ENCODE results near the gene NEK11. TPM values are rescaled to one million over a fixed set of nuclear protein-coding genes. Genes with fewer than 3 reads are reported as not detected.
"Not testable (repeated sequence)": the region's sequence is repeated elsewhere in the genome, so short reads cannot be mapped to it uniquely, and the experiment has no call there.

The NEK11 gene
- total RNA-seq, 2 experiments from 2014 or later = 3.1 to 3.8 TPM

DNA sequence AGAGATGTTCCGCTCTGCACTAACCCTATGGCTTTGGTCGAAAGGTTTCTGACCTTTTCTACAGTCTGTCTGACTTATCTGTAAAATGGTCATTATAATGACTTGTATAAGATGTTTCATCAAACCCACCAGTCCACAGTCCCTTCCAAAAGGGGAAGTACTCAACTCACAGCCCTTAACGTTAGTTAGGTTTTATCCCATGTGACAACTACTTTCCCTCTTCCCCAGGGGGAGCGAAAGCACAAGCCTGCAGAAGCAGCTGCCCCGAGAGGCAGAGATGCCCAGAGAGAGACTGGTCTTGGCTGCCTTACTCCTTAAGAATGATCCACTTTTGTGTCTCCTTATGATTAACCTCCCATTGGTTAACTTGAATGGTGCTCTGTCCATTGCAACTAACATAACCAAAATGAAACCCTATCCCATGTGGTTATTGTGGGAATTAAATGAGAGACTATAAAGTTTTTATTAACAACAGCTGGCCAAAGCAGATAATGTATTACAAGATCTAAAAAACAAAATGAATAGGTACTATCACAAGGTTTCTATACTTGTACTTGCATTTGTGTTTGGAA is 6.5 kb upstream of the NEK11 start:
- H3K9me3 Mint-ChIP-seq = no peaks in the 10 kb centered on the region
- ATAC-seq (ENCODE audit: low read depth) (no peak), DNase-seq (no peak)
- H3K36me3 Mint-ChIP-seq = peaks cover 43% of the 10 kb centered on the region
- no peak overlapping the region for H3K4me3 Mint-ChIP-seq
- H3K4me1 Mint-ChIP-seq = peaks cover 26% of the 10 kb centered on the region
- POLR2A ChIA-PET = no interaction called here
- H3K27me3 Mint-ChIP-seq = no peaks in the 10 kb centered on the region
- H3K27ac Mint-ChIP-seq = no peak overlapping the region

DNA sequence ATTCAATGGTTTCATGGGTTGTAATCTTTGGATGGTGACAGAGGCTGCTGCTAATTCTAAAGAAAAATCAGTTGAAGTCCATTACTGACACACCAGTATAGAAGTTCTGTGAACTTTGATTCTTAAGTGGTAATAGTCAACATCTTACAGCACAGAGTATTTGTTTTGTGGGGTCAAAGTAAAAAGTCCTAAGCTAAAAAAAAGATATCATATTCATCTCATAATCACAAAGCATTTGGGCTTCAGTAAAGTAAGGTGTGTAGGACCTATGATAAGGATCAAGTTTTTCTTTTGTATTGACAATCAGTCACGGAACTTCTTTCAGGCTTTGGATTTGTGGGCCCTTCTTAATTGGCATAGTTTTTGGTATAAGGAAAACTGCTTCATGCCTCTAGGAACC is 1.1 kb upstream of the NEK11 start:
- Mint-ChIP-seq H3K27ac (peak overlapping the region; percentile 93), H3K4me3 (peak overlapping the region; percentile 86), H3K36me3 (peaks cover 31% of the 10 kb centered on the region), H3K4me1 (peaks cover 36% of the 10 kb centered on the region), H3K27me3 (no peaks in the 10 kb centered on the region), H3K9me3 (no peaks in the 10 kb centered on the region)
- POLR2A ChIA-PET = interaction anchor here (1.0 to 3.9 kb wide), 9 partner anchors 9 to 1392 kb away, joined by 3 to 27 read pairs (median 5); partner anchors contain the start of genes ATP2C1 and DNAJC13
- no peak for ATAC-seq (ENCODE audit: low read depth)
- no peak for DNase-seq

DNA sequence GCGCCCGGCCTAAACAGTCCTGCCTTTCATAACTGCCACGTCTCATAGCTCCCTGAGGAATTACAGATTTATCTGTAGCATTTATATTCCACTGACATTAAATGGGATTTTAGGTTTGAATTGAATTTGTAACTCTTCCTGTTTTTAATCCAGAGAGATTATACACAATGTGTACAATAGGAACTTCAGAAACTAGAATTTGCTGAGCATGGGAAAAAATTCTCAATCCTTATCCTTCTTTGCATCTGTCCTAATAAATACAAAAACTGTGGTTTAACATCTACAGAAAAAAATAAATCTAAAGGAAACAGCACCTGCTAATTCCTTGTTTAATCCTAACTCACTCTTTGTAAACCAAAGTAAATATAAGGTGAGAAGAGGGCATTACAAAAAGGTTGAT is 2.2 kb downstream of the NEK11 start:
- ATAC-seq (ENCODE audit: low read depth) (no peak), DNase-seq (no peak)
- H3K4me1 Mint-ChIP-seq = peaks cover 24% of the 10 kb centered on the region
- no peak overlapping the region for H3K4me3 Mint-ChIP-seq
- no peak overlapping the region for H3K27ac Mint-ChIP-seq
- no peaks in the 10 kb centered on the region for H3K9me3 Mint-ChIP-seq
- POLR2A ChIA-PET = interaction anchor here (3.9 kb wide), 1 partner anchor 13 kb away, joined by 27 read pairs; no protein-coding TSS in a partner anchor
- H3K36me3 Mint-ChIP-seq = peaks cover 14% of the 10 kb centered on the region
- no peaks in the 10 kb centered on the region for H3K27me3 Mint-ChIP-seq

DNA sequence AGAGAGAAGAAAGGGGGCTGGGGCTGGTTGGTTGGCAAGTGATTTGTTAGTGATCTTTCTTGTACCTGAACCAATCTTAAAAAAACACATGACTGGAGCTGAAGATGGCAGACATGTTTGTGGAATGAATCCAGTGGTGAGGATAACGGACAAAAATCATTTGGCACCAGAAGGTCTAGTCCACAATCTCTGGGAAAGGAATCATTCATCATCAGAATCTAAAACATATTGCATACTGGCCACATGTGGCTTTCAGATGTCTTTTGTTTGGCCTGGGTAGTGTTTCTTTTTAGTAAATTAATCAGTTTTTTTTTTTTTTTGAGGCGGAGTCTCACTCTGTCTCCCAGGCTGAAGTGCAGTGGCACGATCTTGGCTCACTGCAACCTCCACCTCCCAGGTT is 5.0 kb downstream of the NEK11 start:
- no peaks in the 10 kb centered on the region for H3K36me3 Mint-ChIP-seq
- H3K27me3 Mint-ChIP-seq = no peaks in the 10 kb centered on the region
- no peak overlapping the region for H3K4me3 Mint-ChIP-seq
- H3K27ac Mint-ChIP-seq = no peak overlapping the region
- peaks cover 6% of the 10 kb centered on the region for H3K4me1 Mint-ChIP-seq
- DNase-seq (no peak), ATAC-seq (ENCODE audit: low read depth) (no peak)
- H3K9me3 Mint-ChIP-seq = no peaks in the 10 kb centered on the region
- POLR2A ChIA-PET = no interaction called here

DNA sequence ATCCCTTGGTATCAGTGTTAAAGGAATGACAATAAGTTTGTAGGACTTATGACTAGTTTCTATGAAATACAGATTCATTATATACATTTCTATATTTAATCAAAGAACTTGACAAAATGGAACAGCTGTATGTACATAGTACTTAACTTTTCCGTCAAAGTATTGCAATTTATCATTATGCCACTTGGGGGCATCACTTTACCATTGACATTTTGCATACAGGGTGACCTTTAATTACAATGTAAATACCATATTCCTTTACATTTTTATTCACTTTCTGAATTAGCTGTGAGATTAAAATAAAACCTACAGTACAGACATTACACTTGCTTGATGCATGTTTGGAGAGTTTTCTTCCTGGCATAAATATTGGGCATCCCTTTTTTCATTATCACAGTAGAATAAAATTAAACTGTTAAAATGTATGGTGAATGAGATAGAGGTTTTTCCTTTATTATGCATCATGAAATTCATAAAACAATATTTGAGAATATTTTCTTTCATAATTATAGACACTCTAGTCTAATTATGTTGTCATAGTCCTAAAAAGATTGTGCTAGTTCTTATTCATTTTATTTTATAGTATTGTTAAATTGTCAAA is 6.9 kb downstream of the NEK11 start:
- DNase-seq = no peak
- H3K4me1 Mint-ChIP-seq = no peaks in the 10 kb centered on the region
- H3K27ac Mint-ChIP-seq = no peak overlapping the region
- H3K9me3 Mint-ChIP-seq = no peaks in the 10 kb centered on the region
- H3K4me3 Mint-ChIP-seq = no peak overlapping the region
- no peaks in the 10 kb centered on the region for H3K36me3 Mint-ChIP-seq
- H3K27me3 Mint-ChIP-seq = no peaks in the 10 kb centered on the region
- ATAC-seq (ENCODE audit: low read depth) = no peak
- POLR2A ChIA-PET = interaction anchor here (0.9 kb wide), 1 partner anchor 9 kb away, joined by 3 read pairs; no protein-coding TSS in a partner anchor

DNA sequence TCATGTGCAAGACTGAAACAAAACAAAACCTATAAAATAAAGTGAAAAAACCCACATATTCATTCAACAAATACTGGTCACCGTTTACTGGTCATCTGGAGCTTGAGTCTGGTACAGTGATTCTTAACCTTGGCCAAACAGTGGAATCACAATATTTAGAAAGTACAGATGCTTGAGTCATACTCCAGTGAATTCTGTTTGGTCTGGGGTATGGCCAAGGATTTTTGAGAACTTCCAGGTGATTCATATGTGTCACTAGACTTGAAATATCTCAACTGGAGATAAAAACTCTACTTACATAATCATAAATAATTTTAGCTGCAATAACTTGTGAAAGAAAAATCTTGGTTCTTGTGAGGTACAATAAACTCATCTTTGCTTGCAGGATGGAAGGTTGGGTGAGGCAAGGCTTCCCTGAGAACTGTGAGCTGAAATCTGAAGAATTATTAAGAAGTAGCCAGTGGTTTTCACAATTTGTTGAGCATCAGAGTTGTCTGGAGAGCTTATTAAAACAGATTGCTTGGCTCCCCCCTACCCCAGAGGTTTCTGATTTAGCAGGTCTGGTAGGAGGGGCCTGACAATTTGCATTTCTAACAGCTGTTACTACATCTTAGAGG is 9.6 kb downstream of the NEK11 start:
- H3K27ac Mint-ChIP-seq = no peak overlapping the region
- DNase-seq (no peak), ATAC-seq (ENCODE audit: low read depth) (no peak)
- POLR2A ChIA-PET = no interaction called here
- H3K36me3 Mint-ChIP-seq = no peaks in the 10 kb centered on the region
- peaks cover 5% of the 10 kb centered on the region for H3K4me1 Mint-ChIP-seq
- no peak overlapping the region for H3K4me3 Mint-ChIP-seq
- H3K27me3 Mint-ChIP-seq = no peaks in the 10 kb centered on the region
- H3K9me3 Mint-ChIP-seq = peaks cover 1% of the 10 kb centered on the region

DNA sequence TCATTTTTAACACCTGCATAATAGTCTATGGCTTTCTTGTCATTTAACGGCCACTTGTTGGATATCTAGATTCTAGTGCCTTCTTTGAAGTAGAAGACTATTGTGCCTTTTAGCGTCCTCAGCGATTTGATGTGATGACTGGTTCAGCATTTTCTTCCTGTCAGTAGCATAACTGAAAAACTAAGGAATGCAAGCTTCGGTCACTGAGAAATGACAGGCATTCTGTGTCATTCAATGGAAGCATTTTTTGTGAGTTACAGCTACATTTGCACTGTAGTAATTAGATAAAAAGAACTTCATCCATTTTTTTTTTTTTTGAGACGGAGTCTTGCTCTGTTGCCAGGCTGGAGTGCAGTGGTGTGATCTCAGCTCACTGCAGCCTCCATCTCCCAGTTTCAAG is 10.3 kb downstream of the NEK11 start:
- POLR2A ChIA-PET = no interaction called here
- H3K27ac Mint-ChIP-seq = no peak overlapping the region
- H3K4me1 Mint-ChIP-seq = peaks cover 7% of the 10 kb centered on the region
- DNase-seq (no peak), ATAC-seq (ENCODE audit: low read depth) (no peak)
- peaks cover 3% of the 10 kb centered on the region for H3K9me3 Mint-ChIP-seq
- no peak overlapping the region for H3K4me3 Mint-ChIP-seq
- H3K36me3 Mint-ChIP-seq = peaks cover 1% of the 10 kb centered on the region
- no peaks in the 10 kb centered on the region for H3K27me3 Mint-ChIP-seq

DNA sequence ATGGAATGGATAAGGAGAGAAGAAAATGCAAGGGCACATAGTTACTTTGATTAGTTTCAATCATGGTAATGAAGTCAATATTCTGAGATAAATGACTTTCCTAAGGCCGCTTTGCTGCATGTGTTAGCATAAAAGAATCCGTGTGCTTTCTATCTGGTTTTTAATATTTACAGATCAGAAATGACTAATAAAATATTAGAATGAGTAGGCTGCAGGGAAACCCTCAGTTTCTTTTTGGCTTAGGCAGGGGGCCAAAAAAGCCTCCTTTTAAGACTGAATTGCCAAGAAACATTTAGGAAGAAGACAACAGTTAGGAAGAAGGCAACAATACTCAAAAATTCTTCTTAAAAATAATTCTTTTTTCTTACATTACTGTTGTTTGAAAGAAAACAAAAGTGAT is 11.6 kb downstream of the NEK11 start:
- Mint-ChIP-seq H3K27me3 (no peaks in the 10 kb centered on the region), H3K27ac (no peak overlapping the region), H3K4me3 (no peak overlapping the region), H3K9me3 (peaks cover 5% of the 10 kb centered on the region), H3K36me3 (peaks cover 4% of the 10 kb centered on the region), H3K4me1 (peaks cover 14% of the 10 kb centered on the region)
- POLR2A ChIA-PET = no interaction called here
- DNase-seq (no peak), ATAC-seq (ENCODE audit: low read depth) (no peak)

DNA sequence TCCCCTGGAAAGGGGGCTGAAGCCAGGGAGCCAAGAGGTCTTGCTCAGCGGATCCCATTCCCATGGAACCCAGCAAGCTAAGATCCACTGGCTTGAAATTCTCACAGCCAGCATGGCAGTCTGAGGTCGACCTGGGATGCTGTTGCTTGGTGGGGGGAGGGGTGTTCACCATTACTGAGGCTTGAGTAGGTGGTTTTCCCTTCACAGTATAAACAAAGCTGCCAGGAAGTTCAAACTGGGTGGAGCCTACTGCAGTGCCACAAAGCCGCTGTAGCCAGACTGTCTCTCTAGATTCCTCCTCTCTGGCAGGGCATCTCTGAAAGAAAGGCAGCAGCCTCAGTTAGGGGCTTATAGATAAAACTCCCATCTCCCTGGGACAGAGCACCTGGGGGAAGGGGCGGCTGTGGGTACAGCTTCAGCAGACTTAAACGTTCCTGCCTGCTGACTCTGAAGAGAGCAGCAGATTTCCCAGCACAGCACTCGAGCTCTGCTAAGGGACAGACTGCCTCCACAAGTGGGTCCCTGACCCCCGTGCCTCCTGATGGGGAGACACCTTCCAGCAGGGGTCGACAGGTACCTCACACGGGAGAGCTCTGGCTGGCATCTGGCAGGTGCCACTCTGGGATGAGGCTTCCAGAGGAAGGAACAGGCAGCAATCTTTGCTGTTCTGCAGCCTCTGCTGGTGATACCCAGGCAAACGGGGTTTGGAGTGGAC is 15.8 kb downstream of the NEK11 start:
- POLR2A ChIA-PET = interaction anchor here (0.9 to 2.9 kb wide), 3 partner anchors 9 to 339 kb away, joined by 3 to 27 read pairs (median 9); partner anchors contain the start of genes ASTE1, NEK11 and NUDT16
- peak; percentile 48 for DNase-seq
- peaks cover 14% of the 10 kb centered on the region for H3K9me3 Mint-ChIP-seq

DNA sequence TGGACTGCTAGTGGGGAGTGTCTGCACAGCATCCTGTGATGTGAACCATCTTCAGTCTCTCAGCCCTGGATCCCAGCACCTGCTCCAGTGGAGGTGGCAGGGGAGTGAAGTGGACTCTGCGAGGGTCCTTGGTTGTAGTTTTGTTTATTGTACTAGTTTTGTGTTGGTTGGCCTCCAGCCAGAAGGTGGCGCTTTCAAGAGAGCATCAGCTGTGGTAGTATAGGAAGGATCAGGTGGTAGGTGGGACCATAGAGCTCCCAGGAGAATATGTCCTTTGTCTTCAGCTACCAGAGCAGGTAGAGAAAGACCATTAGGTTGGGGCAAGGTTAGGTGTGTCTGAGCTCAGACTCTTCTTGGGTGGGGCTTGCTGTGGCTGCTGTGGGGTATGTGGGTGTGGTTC is 20.9 kb downstream of the NEK11 start:
- H3K27me3 Mint-ChIP-seq = peaks cover 2% of the 10 kb centered on the region
- DNase-seq (no peak), ATAC-seq (ENCODE audit: low read depth) (no peak)
- H3K36me3 Mint-ChIP-seq = peaks cover 12% of the 10 kb centered on the region
- peaks cover 12% of the 10 kb centered on the region for H3K4me1 Mint-ChIP-seq
- peak overlapping the region; percentile 9 for H3K4me3 Mint-ChIP-seq
- POLR2A ChIA-PET = interaction anchor here (1.1 kb wide), 1 partner anchor 21 kb away, joined by 4 read pairs; the partner anchor contains the start of genes ASTE1 and NEK11
- peaks cover 11% of the 10 kb centered on the region for H3K9me3 Mint-ChIP-seq
- peak overlapping the region; percentile 39 for H3K27ac Mint-ChIP-seq

More for the DNA sequence above, 15.8 kb downstream of the NEK11 start:
- H3K4me1 Mint-ChIP-seq = peaks cover 18% of the 10 kb centered on the region
- not testable (repeated sequence) for H3K27me3 Mint-ChIP-seq
- H3K4me3 Mint-ChIP-seq = peak overlapping the region; percentile 41
- peaks cover 12% of the 10 kb centered on the region for H3K36me3 Mint-ChIP-seq
- peak overlapping the region; percentile 68 for H3K27ac Mint-ChIP-seq
- ATAC-seq (ENCODE audit: low read depth) = peak; percentile 78

DNA sequence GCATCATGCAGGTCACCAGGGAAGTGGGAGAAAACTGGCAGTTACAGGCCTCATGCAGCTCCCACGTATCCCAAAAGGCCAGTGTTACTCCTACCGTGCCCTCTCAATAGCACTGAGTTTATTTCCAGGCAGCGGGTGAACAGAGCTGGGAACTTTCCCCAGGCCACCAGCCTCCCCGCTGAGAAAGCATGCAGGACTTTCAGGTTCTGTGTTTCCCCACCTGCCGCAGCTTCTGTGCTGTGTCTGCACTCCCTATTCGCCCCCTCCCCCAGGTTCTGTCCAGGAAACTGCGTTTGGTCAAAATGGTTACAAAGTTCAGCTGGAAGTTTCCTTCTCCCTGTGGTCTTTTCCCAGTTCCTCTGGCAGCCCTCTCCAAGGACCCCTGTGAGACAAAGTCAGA is 21.4 kb downstream of the NEK11 start:
- peaks cover 2% of the 10 kb centered on the region for H3K27me3 Mint-ChIP-seq

DNA sequence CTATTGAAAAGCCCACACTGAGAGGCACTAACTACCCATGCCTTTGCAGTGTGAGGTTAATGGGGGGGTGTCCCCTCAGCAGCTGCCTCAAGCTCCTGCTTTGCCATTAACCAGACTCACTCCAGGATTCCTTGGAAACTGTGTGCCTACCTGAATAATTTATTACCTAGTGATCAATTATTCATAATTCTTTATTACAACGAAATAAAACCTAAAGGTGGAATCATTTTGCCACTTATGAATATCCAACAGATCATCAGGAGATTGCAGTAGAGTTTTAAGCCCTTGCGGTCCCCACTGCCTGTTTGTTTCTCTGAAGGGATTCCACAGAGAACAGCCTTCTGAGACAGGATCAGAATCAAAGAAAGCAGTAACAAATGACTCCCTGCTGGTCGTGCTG is 23.3 kb downstream of the NEK11 start:
- DNase-seq = no peak
- Mint-ChIP-seq H3K27me3 (peaks cover 2% of the 10 kb centered on the region), H3K36me3 (peaks cover 1% of the 10 kb centered on the region), H3K27ac (no peak overlapping the region), H3K9me3 (peaks cover 1% of the 10 kb centered on the region), H3K4me3 (no peak overlapping the region), H3K4me1 (peaks cover 9% of the 10 kb centered on the region)
- POLR2A ChIA-PET = no interaction called here
- no peak for ATAC-seq (ENCODE audit: low read depth)

More for the DNA sequence above, 21.4 kb downstream of the NEK11 start:
- peaks cover 12% of the 10 kb centered on the region for H3K36me3 Mint-ChIP-seq
- POLR2A ChIA-PET = interaction anchor here (0.5 to 1.1 kb wide), 2 partner anchors 22 to 225 kb away, joined by 4 read pairs; partner anchors contain the start of genes ASTE1 and NEK11
- H3K27ac Mint-ChIP-seq = no peak overlapping the region
- DNase-seq (no peak), ATAC-seq (ENCODE audit: low read depth) (no peak)
- H3K4me1 Mint-ChIP-seq = peaks cover 9% of the 10 kb centered on the region
- peaks cover 11% of the 10 kb centered on the region for H3K9me3 Mint-ChIP-seq
- no peak overlapping the region for H3K4me3 Mint-ChIP-seq

DNA sequence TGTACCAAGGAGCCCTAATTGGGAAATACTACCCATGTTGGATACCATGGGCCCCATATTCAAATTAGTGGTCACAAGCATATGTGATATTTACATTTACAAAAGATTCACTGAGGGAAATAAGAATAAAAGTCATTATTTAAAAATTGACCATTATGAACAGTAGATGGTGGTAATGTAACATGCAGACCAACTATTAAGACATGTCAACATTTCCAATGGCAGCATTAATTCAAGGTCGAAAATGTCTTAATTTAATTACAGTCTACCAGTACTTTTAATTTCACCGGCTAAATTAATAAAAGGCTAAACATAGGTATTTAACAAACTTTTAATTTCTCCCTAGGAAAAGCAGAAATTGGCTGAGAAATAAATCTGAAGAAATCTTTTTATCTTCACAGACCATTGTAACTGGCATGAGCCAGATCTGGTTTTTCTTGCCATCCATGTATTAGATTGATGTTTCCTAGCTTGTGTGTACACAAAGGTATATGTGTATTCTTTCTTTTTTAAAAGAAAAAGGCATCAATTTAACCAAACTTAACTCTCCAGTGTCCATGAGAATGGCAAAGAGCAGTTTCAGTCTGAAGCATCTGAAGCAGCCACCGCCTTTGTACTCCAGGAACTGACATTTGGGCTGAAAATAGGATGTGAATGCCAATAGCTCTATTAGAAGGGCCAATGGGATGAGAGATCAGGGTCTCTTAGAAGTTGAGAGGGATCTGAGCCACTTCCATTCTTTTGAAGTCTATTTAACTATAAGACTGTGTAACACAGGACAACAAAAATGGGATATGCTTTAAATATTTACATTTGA is 26.6 kb downstream of the NEK11 start:
- ATAC-seq (ENCODE audit: low read depth) = no peak
- no peak overlapping the region for H3K27ac Mint-ChIP-seq

More for the DNA sequence above, 26.6 kb downstream of the NEK11 start:
- no peak overlapping the region for H3K4me3 Mint-ChIP-seq
- DNase-seq = no peak
- POLR2A ChIA-PET = no interaction called here
- peaks cover 5% of the 10 kb centered on the region for H3K4me1 Mint-ChIP-seq
- peaks cover 1% of the 10 kb centered on the region for H3K36me3 Mint-ChIP-seq
- H3K27me3 Mint-ChIP-seq = no peaks in the 10 kb centered on the region
- H3K9me3 Mint-ChIP-seq = no peaks in the 10 kb centered on the region
